Activated T-cell treated with anti-CD3 and anti-CD28 coated beads for 4 hours (primary cell): ENCODE data around the gene POP5.

Experiments used
- DNase-seq: peaks from one replicate; pipeline ENCODE4 v3.0.0-alpha.2; 2020

The POP5 gene

GRCh38 chr12:120588948-120589930 lies 8.0 kb upstream of the POP5 start:
- no peak for DNase-seq

GRCh38 chr12:120588371-120588770 lies 7.2 kb upstream of the POP5 start:
- DNase-seq, result no peak

DNA sequence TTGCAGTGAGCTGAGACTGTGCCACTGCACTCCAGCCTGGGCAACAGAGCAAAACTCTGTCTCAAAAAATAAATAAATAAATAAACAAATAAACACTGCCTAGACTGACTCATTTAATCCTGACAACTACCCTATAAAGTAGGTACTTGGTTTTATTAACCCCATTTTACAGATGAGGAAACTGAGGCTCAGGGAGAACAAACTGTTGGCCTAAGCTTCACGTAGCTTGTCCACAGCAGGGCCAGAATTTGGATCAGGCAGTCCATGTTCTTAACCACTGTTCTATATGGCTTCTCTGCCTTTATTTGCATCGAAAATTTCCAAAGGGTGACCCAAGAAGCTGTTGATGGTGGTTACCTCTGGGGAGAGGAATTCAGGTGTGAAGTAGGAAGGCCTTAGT lies 5.7 kb upstream of the POP5 start:
- DNase-seq, result no peak

DNA sequence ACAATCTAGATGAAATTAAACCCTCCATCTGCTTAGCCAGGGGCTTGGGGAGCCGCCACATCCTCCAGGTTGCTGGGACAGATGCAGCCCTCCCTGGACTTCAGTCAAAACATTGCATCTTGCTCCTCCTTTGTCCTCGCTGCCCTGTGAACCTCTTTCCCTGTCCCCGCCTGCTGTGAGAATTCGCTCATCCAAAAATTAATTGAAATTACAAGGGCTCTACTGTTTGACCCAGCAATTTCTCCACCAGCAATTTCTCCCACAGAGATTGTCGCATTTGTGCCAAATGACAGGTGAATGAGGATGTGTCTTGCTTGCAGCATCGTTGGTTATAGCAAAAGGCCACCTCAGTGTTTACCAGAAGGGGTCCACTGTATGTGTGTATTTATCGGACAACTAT lies 5.0 kb upstream of the POP5 start:
- no peak for DNase-seq

- DNase-seq, result peak; percentile 40
These were observed 3.3 kb upstream of the POP5 start for GRCh38 chr12:120584343-120585149.

DNA sequence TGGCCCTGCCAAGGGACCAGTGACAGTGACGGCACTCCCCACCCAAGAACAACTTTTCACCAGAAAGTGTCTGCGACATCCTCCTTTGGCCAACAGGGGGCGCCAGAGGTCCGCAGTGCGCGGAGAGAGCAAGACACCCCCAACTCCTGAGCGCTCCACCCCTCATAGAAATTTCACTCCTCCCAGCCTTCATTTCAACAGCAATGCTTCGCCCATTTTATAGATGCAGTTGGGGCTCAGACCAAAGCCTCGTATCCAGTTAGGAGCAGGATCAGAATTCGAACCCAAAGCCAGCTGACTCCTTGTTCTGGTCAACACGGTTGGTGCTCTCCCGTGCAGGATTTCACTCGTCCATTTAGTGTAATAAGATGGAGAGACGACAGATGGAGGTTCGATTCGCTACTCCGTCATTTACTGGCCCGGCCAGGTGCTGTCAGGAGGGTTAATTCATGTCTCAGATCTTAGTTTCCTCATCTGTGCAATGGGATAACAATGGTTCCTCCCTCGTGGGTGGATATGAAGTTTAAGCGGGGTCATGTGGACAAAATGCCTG lies 2.4 kb upstream of the POP5 start:
- DNase-seq, result peak; percentile 84

- no peak for DNase-seq
These were observed 796 bp upstream of the POP5 start for GRCh38 chr12:120581998-120582397.

DNA sequence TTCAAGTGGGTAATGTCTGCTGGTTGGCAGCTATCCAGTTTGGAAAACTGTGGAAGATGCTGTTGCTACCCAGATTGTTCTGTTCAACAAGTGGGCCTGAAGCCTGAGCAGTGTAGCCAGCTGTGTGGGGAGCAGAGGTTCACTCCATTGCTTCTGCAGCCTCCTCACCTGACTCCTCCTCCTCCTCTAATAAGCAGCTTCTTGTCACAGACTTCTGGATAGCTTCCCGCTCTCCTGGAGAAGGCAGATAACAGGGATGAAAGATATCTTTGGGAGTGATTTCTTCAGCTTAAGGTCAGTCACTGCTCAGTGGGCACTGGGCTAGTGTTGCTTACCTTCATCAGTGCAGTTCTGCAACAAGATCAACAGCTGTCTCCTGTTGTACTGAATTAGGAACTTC lies 2.0 kb downstream of the POP5 start:
- no peak for DNase-seq

GRCh38 chr12:120574106-120574505 lies 7.1 kb downstream of the POP5 start:
- DNase-seq, result no peak

DNA sequence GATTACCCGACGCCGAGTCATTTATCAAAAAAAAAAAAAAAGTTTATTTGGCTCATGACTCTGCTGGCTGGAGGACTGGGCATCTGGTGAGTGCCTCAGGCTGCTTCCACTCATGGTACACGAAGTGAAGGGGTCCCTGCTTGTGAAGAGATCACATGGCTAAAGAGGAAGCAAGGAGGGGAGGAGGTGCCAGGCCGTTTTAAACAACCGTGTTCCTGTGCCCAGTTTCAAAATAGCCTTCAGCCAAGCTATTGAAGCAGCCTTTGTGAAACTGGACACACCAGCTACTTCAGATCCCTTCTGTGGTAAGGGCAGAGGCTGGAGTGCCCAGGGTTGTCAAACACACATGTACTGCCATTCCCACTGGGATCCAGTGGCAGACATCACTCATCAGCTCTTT lies 7.6 kb downstream of the POP5 start:
- no peak for DNase-seq

GRCh38 chr12:120571299-120571698 lies 9.9 kb downstream of the POP5 start:
- DNase-seq, result no peak

GRCh38 chr12:120563495-120563894 lies 17.7 kb downstream of the POP5 start:
- no peak for DNase-seq

DNA sequence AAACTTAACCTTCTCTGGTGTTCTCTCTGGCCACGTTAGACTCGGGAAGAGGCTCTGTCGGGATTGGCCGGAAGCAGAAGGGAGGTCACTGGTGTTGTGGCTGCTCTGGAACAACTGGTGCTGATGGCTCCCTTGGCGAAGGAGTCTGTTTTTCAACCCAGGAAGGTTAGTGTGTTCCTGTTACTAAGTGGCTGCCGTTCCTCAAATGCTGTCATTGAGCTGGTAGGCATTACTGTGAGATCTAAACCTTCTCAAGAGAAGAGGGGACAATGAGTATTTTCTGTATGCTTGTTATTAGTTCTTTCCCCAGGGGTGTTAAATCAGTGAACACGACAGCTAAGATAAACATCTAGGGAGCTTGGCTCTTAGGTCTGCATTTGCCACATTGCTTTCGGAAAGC lies 18.3 kb downstream of the POP5 start:
- no peak for DNase-seq

GRCh38 chr12:120557589-120557988 lies 23.6 kb downstream of the POP5 start:
- DNase-seq, result no peak

GRCh38 chr12:120554678-120555077 lies 26.5 kb downstream of the POP5 start:
- no peak for DNase-seq

DNA sequence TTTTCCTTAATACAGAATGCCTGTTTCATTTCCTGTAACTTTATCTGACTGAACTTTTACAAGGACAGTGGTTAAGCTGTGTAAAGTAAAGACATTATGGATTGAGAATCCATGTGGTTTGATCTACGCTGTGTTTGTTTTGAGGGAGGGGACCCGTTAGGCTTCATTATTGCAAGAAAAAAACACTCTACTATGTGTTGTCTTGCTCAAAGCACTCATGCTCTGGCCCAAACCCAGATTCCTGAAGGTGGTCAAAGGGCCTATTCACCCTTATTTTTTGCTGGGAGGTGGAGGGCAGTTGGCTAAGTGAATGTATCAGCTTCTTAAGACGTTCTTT lies 35.2 kb downstream of the POP5 start:
- DNase-seq, result no peak

DNA sequence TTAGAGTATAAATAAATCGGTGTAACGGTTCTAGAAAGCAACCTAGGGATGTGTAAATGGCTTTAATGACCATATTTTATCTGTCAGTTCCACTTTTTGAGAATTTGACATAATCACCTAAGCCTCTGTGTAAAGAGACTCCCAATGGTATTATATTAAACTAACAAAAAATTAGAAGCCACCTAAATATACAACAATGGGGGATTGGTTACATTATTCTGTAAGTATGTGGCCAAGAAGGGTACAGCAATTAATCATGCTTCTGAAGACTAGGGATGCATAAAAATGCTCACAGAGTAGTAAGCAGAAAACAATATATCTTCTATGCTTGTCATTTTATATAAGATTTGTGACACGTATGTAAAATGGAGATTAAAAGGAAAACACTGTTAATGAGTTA lies 36.5 kb downstream of the POP5 start:
- DNase-seq, result no peak

DNA sequence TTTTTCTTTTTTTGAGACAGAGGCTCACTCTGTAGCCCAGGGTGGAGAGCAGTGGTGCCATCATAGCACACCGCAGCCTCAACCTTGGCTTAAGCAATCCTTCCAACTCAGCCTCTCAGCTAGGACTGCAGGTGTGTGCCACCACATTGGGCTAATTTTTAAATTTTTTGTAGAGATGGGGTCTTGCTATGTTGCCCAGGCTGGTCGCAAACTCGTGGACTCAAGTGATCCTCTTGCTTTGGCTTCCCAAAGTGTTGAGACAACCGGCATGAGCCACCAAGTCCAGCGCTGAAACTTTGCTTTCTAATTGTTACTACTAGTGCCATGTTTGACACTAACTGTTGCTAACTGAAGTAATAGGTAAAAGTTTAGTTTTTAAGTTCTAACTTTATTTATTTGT lies 39.0 kb downstream of the POP5 start:
- DNase-seq, result no peak

GRCh38 chr12:120540445-120540844 lies 40.8 kb downstream of the POP5 start:
- DNase-seq, result no peak

GRCh38 chr12:120539303-120539702 lies 41.9 kb downstream of the POP5 start:
- DNase-seq, result no peak

DNA sequence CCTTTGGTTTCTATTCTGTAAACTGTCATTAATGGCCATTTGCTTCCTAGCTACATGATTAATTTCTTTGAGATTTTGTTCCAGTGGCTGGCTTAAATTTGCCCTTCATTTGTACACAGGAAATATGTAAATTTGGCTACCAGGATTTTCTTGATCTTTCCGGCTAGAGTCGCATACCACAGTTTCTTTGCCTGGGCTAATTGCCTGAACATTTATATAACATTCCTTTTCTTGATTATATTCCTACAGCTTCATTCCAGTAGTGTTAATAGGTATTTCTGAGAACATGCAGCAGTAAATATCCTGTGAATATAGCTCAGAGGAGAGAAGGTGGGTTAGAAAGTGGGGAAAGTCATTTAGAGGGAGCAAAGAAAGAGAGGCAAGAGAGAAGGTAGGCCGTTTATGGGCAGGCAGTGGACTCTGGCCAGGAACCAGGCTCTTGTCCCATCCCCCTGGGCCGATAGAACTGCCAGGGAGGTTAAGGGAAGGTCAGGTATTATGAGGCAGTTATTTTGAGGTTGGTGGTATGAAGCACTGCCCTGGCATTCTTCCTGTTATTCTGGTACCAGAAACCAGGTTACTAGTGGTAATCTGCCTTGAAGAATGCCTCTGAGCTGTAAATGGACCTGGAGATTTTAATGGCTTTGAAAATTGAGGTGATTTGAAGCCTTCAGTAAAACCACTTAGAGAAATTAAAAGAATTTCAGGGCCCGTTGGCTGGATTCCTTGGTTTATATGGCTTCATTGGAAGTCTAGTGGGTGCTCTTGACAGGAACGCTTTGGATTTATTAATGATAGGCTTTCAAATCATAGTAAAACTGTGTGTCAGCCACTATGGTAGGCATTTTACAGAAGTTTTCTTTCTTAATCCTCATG lies 42.7 kb downstream of the POP5 start:
- no peak for DNase-seq

DNA sequence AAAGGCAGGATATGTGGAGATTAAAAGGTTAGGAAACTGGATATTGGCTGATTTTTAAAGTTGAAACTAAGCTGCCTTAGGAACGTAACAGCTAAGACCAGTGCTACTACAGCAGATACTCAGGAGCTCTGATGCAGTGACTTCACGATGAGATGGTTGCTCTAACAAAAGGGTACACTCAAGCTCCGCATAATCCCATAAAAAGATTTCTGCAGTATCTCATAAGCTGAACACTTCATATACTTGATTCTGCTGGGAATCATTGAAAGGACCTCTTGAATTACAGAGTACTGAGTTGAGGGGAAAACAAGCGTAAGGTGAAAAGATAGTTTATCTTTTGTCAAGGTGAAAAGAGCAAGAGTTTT lies 43.4 kb downstream of the POP5 start:
- DNase-seq, result no peak
